GM18870 (cell line): ENCODE measurements around the gene ASTN2.
"Not testable (repeated sequence)": the region's sequence is repeated elsewhere in the genome, so short reads cannot be mapped to it uniquely, and the experiment has no call there.

Experiments used
- ATAC-seq: cut with Tn5 transposase; IDR thresholded peaks from one replicate; pipeline ENCODE4 v1.9.1; 2021; ENCODE audit warnings: moderate library complexity; ENCODE audit not compliant: unreplicated experiment

The ASTN2 gene

DNA sequence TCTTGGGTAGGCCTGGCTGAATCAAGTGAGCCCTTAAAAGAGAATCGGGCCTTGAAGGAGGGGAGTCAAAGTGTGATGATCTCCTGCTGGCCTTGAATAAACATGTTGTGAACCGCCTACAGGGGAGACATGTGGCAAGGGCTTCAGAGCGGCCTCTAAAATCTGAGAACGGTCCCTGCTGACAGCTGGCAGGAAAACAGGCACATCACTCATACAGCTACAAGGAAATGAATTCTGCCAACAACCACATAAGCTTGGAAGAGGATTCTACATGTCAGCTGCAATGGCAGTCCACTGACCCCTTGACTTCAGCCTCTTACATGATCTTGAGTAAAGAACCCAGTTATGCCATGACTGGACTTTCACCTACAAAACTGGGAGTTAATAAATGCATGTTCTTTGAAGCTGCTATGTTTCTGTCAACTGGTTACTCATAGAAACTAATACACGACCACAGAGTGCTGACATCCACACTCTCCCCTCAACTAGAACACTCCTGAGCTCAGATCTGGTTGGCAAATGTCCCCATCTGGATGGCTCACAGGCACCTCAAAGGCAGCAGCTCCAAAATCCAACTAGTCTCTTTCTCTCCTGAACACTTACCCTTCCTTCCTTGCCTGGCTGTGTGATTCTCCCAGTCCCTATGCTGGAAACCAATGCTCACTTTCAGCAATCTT is 333.1 kb downstream of the ASTN2 start:
- ATAC-seq, result no peak

DNA sequence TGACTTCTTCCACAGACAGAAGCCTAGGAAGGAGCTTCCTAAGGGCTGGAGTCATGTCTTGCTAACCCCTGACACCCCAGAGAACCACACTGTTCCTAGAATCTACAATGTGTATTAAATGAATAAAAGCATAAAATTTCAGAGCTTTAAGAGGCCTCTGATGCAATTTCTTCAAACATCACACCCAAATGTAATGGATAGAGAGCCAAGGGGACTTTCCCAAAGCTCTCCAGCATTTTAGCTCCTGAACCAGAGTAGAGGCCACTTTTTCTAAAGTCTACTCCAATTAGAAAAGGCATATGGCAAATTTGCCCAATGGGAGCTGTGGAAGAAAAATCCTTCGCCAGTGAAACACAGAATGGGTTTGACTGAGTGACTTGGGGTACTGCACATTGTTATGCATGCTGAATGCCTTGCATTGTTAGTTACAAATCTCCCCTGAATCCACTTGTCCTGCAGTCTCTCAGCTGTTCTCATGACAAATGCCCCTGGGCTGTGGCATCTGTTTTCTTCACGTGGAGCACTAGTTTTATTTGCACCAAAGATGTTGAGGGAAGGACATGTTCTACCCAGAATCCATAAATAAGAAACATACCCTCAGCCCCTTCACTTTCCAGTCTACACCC is 334.0 kb downstream of the ASTN2 start:
- no peak for ATAC-seq

DNA sequence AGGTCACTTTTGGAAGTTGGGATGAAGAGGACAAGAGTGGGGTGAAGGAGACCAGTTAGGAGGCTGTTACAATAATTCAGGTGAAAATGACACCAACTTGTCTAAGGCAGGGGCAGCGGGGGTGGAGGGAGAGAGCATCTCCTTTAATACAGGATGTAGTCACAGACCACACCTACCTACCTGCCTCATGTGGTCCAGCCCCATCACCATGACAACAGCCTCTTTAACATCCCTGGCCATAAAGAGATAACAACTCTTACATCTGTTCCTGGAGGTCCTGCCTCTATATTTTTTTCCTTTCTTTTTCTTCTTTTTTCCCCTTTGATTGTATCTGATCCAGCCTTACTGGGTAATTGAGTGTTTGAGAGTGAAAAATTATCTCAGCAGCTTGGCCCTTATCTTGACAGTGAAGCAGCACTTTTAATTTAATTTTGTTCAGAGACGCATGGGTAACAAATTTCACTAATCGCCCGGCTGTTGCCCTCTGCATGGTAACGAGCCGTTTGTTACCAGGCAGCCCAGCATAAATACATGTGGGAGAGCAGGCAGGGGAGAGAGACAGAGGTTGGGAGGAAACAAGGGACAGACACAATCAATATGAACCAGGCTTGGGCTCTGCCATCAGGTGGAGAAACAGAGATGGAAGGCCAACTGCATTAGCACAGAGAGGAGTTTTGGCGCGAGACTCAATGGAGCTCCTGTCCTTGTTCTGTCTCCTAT is 338.1 kb downstream of the ASTN2 start:
- no peak for ATAC-seq

GRCh38 chr9:117075636-117076035 is 339.2 kb downstream of the ASTN2 start:
- ATAC-seq, result no peak

DNA sequence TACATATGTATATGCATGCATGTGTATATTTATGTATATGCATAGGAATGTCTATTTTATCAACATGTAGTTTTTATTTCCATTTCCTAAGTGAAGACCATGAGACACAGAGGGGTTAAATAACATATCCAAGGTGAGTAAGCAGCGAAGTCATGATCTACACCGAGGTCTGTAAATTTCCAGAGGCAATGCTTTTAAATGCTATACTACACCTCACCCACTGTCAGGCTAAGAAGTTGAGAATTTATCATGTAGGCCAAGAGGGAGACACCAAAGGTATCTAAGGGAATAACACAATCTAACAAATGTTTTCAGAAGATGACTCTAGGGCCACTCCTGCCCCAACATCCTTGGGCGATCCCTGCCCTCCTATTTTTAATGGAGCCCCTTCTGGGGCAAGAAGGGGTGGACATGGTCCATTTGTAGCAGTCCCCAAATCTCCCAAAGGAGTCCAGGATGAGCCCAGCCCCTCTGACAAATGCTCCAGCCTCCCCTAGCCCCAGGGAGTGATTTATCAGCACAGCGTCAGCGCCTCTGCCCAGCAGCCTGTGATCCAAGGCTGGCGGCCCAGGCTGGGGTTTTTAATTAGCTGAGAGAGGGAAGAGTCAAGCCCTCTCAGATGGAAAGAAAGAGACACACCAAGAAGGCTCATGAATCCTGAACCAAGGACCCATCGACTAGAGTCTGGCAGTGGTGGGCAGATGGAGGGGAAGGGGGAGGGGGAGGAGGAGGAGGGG is 339.9 kb downstream of the ASTN2 start:
- ATAC-seq, result no peak

DNA sequence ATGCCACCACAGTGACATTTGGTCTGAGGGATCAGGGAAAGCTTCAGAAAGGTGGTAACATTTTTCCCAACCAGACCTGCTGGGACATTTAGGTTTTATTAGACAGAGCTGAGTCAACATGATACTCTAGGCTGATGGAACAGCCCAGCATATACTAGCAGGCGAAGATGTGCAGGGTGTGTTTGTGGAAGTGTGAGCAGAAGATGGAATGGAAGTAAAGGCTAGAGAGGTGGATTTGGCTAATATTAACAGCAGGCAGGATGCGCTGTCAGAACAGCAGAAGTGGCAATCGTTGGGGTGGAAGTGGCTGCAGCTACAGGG is 340.6 kb downstream of the ASTN2 start:
- ATAC-seq, result no peak

GRCh38 chr9:117073539-117074341 is 341.1 kb downstream of the ASTN2 start:
- no peak for ATAC-seq

GRCh38 chr9:117073071-117073470 is 341.8 kb downstream of the ASTN2 start:
- no peak for ATAC-seq

GRCh38 chr9:117072216-117072615 is 342.6 kb downstream of the ASTN2 start:
- no peak for ATAC-seq

DNA sequence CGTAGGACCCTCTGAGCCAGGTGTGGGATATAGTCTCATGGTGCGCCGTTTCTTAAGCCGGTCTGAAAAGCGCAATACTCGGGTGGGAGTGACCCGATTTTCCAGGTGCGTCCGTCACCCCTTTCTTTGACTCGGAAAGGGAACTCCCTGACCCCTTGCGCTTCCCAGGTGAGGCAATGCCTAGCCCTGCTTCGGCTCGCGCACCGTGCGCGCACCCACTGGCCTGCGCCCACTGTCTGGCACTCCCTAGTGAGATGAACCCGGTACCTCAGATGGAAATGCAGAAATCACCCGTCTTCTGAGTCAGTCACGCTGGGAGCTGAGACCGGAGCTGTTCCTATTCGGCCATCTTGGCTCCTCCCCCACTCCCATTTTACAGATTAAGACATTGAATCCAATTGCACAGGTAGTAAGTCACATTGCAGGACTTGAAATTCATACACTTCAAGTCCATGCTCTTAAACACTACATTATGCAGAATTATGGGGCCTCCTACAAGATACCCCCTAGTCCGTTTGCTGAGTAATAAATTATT is 343.1 kb downstream of the ASTN2 start:
- ATAC-seq, result not testable (repeated sequence)

GRCh38 chr9:117063721-117064471 is 351.0 kb downstream of the ASTN2 start:
- ATAC-seq, result no peak

DNA sequence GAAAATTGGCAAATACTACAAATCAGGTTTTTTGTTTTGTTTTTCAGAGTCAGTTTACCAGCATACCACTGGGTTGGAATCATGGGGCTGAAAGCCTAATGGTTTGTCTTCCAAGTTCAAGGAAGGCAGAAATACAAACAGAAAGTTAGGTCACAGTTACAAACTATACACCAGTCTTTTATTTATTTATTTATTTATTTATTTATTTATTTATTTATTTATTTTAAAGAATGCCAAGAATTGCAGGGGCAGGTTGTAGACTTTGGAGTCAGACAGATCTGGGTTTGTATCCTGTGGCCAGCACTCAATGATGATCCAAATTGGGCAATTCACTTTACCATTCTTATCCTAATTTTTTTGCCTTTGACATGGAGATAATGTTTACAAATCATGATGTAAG is 353.9 kb downstream of the ASTN2 start:
- ATAC-seq, result no peak

DNA sequence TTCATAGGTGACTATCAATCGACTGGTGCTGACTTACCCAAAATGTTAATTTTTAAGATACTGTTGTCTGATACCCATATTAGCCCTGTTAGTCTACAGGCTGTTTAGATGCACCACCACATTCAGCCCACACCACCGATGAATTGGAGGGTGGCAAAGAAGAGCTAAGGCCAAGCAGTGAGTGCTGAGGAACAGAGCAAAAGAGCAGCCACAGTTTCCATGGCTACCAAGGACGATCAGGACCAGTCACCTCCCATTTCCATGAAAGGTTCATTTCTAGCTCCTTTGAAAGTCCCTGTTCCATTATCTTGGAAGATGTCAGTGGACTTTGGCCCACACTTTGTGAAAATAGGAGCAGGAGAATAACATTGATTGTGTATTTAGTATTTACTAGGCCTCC is 364.9 kb downstream of the ASTN2 start:
- no peak for ATAC-seq

DNA sequence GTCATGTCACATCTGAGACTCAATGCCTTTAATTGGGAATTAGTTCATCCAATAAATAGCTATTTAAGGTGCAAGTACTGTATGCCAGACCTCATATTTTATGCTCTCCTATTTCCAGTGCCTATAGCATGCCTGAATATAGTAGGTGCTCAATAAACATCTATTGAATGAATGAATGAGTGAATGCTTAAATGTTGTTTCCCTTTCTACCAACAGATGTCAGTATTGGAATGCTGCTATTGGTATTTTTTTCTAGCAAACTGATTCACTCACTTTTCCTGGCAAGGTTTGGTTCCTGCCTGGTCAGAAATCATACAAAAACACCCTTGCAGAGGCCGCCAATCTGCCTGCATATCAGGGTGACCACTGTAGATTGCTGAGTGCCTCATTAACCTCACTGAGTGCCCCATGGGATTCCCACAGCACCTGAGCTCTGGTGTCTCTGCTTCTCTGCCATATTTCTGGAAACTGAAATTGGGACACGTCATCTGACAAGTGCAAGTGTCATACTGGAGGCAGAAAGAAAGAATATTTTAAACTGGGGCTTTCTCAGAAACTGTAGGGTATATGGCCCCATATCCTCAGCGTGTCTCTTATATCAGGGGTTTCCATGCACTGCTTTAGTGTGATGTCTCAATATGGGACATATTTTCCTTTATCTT is 368.1 kb downstream of the ASTN2 start:
- ATAC-seq, result peak; percentile 92

DNA sequence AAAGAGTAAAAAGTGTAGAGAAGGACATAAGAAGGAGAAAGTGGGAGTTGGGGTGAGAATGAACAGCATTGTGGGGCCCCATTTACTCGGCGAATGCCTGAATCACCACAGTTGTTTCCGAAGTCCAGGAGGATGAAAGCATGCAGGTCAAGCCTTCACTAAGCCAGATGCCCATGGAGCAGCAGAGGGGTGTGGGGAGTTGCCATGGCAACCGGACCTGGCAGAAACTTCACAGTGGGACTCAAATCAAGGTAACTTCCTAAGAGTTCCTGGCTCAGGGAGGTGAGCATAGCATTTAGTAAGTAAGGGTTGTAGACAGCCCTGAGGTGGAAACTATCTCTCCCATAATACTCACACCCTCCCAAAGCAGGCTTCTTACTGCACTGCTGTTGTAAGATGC is 370.6 kb downstream of the ASTN2 start:
- no peak for ATAC-seq

DNA sequence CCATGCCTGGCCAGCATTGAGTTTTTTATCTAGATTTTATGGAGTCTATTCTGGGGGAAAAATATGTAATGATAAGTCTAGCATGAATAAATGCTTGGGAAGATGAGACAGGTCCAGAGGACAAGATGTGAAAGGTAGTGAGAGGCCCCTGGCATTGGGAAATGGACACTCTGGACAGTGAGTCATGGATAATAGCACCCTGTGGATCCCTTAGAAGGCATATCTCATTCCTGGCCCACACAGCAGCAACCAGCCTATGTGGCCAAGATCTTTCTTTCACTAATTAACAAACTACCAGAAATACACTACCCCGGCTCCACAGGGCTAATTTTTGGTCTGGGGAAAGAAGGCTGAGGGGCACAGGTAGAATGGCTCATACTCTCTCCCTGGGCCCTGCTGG is 371.7 kb downstream of the ASTN2 start:
- ATAC-seq, result no peak

- ATAC-seq, result no peak
Observed at GRCh38 chr9:117035546-117035945, 379.3 kb downstream of the ASTN2 start.

- no peak for ATAC-seq
Observed at GRCh38 chr9:117034866-117035265, 380.0 kb downstream of the ASTN2 start.

- ATAC-seq, result no peak
Observed at GRCh38 chr9:117030254-117030768, 384.5 kb downstream of the ASTN2 start.
